HG03045 (cell line): ENCODE measurements around the gene CDC42BPA.
"Not testable (repeated sequence)": the region's sequence is repeated elsewhere in the genome, so short reads cannot be mapped to it uniquely, and the experiment has no call there.

ENCODE experiments used
- ATAC-seq: cut with Tn5 transposase; IDR thresholded peaks from one replicate; pipeline ENCODE4 v1.9.1; 2021; ENCODE audit warnings: mild to moderate bottlenecking, moderate library complexity; ENCODE audit not compliant: unreplicated experiment

CDC42BPA gene

DNA sequence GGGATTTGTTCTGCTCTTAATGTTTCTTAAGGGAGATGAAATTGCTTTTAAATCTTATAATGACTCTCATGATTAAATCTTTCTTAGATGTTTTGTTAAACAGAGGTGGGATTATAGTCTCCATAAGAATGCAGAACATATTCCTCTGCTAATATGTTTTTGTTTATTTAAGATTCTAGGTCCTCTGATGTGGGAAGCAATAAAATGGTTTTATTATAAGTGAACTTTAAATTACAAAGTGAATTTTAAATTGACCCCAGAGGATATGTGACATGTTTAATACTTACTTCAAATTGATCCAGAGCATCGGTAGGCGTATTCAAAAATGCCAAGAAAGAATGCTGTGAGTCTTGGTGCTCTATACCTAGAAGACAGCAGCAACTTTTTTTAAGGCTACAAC lies 248.8 kb downstream of the CDC42BPA start:
- no peak for ATAC-seq

DNA sequence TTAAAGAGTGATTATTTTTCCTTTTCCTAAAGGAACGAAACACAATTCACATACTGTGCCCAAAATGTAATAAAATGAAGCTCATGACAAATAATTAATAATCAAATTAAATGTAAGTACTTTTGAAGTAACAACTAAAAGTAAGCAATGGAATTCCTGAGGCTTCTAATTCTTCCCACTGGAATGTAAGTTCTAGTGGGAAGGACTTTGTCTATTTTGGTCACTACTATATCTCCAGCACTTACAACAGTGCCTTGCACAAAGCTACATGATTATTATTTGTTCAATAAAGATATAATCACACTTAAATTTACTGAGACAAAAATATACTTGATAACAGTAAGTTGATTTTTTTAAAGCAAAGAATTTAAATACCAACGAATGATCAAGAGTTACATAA lies 249.4 kb downstream of the CDC42BPA start:
- no peak for ATAC-seq

DNA sequence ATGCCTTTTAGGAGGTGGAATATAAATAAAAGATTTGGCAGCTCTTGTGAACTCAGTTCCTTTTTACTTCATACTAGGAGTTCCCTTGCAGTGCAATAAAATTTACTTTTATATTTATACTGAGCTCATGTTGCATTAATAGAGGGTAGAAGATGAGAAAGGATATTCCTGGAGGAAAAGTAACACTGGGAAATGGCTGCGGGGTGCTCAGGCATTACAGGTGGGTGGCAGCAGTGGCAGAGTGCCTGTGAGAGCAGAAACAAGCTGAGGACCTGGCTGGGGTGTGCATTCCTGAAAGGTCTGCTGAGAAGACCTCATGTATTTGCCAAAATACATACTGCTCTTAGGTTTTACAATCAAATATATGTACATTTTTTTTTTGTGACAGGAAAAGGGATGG lies 251.3 kb downstream of the CDC42BPA start:
- no peak for ATAC-seq

DNA sequence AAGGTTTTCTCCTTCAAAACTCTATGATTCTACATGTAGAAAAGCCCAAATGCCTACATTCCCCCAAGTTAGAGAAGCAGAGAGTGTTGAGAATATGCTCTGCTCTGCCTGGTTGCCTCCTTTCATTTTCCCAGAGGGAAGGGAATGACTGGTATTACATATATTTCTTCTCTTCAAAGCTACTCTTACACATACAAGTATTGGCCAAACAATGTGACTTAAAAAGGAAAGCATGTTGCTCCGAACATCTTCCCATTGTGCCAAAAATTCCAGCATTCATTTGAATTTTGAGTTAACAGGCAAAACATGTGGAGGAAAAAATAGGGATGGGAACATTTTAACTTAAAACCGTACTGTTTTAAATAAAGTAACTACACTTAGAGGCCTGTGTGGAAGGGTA lies 253.0 kb downstream of the CDC42BPA start:
- ATAC-seq, result no peak

DNA sequence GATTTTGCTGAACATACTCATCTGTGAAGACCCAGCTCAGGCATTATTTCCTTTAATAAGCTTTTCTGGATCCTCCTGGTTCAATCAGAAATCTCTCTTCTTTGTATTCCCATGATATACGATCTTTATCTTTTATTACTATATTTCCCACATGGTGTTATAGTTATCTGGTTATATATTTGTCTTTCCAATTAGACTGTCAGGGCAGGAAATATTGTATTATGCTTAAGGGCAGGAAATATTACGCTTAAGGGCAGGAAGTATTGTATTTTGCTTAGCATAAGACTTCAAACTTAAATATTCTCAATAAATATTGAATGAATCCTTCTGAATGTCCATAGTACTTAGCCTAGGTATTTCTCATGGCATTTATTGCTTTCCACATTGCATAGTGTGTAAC lies 256.0 kb downstream of the CDC42BPA start:
- ATAC-seq, result no peak

DNA sequence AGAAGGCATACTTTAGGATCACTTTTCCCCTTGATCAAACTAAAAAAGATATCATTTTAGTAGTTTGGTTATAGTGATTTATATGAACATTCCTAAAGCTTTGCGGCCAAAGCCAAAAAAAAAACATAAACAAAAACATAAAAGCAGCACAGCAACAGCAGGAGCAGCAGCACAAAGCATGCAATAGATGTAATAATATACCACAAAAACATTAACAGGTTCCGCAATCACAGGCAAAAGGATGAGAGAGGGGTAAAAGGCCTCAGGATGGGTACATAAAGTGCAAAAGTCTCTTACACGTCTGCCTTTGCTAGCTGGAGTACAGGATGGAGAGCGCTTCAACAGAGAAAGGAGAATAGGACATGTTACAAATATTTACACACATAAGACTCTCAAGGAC lies 259.2 kb downstream of the CDC42BPA start:
- no peak for ATAC-seq

DNA sequence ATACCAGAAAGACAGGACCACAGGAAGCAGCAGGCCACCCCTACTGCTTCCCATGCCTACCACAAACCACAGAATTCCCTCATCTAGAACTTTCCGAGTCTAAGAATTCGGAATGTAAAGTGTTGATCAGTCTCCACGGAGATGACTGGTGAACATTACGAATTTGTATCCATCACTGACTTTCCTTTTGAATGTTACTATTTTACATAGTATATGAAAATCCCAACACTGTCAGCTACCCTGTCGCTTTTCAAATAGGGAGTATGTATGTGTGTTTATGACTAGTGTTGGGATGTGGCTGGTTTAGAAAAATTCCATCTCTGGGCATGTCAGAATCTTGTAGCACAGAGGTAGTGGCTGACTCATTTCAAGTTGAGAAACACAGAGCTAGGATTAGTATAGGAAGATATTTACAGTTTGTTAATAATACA lies 260.0 kb downstream of the CDC42BPA start:
- ATAC-seq, result no peak

DNA sequence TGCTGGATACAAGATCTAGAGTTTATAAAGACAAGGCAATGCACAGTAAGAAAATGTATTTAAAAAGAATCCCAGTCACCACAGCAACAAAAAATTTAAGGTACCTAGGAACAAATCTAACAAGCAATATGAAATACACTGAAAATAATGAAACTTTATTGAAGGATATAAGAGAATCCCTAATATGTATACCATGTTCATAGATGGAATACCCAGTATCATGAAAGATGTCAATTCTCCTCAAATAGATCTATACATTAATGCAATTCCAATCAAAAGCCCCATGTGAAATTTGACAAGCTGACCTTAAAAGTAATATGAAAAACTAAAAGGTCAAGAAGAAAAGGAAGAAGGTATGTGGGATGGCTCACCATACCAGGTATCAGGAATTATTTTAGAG lies 269.0 kb downstream of the CDC42BPA start:
- no peak for ATAC-seq

DNA sequence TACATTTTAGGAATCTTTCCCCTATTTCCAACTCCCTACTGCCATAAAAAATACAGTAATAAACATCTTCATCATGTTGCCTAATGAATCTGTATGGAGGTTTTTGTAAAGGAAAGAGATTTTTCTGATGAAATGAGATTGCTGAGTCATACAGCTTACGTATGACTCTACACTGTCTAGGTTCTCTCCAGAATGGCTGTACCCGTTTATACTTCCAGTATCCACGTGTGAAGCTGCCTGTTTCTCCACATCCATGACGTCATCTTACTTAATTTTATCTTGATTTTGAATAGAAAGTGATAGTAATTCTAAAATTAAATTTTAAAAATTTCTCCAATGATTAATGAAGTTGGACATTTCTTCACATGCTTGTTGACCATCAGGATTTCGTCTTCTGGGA lies 274.5 kb downstream of the CDC42BPA start:
- ATAC-seq, result no peak

DNA sequence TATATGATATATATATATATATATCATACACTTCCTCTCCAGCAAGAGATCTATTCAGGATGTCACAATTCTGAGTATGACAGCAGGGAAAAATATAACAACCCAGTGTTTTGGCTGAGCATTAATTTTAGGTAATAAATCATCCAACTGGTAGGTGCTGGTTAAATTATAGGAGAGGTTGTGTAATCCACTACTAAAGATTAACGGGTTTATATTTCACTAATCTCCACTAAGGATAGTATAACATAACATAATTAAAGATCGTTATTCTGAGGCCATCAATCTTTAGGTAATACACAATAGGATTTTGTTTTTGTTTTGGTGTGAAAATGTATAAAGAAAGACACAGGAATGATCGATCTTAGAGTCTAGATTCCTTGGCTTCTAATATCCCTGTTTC lies 276.0 kb downstream of the CDC42BPA start:
- ATAC-seq, result no peak

DNA sequence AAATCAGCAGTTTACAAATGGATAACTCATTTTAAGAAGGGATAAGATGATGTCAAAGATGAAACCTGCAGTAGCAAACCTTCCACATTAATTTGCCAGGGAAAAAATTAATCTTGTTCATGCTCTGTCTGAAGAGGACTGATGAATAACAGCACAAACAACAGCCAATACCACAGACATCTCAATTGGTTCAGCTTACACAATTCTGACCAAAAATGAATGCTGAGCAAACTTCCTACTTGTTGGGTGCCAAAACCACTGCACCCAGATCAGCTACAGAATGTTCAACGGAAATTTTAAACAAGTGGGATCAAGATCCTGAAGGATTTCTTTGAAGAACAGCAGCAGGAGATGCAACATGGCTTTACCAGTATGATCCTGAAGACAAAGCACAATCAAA lies 279.9 kb downstream of the CDC42BPA start:
- no peak for ATAC-seq

DNA sequence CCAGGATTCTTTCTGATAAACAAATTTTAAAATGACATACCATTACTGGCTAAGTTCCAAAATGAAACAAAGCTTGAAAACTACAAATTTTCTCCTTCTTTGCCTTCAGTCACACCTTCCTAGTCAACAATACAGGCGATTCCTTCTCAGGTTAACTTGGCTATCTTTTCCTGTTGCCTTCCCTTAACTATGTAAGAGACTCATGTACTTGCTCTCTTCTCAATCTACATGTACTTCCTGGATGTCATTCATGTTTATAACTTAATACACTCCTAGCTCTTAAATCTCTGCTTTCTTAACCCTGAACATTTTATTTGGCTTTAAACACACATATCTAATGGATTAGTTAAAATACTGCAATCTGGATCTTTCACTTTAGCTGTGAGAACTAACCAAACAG lies 281.2 kb downstream of the CDC42BPA start:
- ATAC-seq, result no peak

DNA sequence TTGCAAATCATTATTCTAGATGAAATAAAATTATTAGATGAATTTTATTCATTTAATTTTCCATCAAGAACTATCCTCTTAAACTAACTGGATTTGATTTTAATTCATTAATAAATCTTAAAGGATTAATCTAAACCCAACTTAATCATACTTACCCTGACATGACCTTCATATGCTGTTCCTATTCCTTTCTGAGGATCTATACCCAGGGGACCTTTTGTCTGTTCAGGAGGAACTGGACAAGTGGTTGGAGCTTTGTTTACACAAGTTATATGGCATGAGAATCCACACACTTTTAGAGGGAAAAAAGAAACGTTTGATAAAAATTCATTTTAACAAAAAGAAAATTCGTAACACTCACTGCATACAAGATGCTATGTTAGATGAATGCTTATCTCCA lies 283.0 kb downstream of the CDC42BPA start:
- ATAC-seq, result no peak

DNA sequence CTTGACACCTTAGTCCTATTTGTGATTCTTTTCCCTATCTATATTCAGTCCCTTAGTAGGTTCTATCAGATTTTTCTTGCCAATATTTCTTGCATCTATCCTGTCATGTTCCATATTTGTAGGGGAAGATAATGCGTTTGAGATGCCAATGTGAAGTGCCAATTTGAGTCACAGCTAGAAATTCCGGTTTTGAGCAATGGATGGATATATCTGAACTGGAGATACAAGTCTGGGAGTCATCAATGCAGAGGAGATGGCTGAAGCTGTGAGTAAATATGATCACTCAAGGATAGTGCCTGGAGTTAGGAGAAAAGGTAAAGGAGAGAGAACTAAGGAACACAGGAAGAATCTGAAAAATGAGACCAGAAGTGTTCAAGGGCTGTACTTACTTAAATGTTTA lies 284.4 kb downstream of the CDC42BPA start:
- no peak for ATAC-seq

DNA sequence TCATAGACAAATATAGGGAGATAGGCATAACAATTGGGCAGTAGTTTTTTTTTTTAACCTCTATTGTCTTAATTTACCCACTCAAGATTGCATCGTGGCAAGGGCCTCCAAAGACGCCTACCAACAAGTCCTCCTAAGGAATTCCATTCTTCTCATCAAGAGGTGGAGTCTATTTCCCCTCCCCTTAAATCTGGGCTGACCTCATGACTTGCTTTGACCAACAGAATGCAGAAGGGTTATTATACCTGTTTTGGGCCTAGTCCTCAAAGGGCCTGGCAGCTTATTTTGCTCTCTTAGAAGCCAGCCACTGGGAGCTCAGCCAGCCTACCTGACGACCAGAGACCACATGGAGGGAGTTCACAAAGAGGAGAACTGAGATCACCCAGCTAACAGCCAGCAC lies 285.9 kb downstream of the CDC42BPA start:
- no peak for ATAC-seq

DNA sequence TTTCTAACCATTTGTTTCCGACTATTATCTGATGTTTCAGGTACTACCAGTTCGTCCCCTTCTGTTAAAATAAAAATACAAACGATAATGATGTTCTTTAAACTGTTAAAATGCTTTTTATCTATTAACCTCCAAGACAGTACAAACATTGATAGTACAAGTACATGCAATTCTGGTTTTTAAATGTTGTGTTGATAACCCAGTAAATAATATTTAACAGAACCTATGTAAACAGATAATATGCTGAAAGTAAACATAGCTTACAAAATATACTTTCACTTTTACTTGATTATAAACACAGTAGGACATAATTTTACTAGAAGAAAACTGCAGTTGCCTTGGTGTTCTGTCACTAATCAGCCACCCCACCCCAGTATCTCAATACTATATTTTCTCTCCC lies 301.3 kb downstream of the CDC42BPA start:
- ATAC-seq, result no peak

DNA sequence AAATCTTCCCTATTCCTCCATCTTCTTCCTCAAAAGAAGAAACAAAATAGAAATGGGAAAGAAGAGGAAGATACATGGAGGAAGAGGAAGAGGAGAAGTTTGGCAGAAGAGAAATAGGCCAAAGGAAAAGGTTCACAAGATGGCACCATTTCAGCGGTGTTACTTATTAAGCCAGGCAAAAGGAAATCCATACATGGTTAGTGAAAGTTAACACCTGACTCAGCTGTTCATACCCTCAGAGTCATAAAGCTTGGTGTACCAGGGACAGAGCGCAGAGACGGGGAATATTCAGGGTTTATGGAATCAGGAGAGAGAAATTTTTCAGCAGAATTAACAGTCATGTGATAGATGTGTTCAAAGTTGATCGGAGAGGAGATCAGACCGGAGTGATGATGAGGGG lies 307.6 kb downstream of the CDC42BPA start:
- no peak for ATAC-seq

DNA sequence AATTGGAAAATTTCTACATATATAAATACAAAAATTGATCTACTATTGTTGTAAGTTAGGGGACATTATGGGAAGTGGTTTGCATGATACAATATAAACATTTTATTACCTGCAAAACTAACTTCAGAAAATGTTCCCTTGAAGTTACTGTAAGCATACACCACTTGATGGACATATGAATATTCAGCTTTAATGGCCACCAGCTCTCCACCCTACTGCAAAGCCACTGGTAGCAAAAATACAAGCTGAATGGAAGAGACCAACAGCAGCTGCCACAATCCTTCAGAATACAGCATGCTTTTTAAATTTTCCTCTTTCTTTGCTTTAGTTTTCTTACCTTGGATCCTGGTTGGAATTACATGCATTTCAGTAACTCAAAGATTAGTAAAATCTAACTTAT lies 308.4 kb downstream of the CDC42BPA start:
- ATAC-seq, result no peak

DNA sequence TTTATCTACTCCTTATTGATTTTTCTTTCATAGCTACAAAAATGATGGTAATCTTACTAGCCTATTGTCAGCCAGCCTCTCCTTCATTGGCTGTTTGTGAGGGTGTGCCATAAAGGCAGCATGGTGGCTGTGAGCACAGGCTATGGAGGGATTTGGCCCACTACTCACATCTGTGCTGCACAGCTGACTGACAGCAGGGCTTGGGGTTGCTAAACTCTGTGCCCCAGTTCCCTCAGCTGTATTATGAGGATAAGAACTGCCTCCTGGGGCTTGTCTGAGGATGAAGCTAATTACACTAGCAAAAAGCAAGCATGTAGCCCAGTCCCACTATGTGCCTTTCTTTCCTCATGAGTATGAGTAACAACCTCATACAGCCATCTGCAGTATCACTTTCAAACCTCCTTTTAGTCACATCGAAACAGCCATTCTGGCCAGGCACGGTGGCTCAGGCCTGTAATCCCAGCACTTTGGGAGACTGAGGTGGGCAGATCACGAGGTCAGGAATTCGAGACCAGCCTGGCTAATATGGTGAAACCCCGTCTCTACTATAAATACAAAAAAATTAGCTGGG lies 312.0 kb downstream of the CDC42BPA start:
- no peak for ATAC-seq

DNA sequence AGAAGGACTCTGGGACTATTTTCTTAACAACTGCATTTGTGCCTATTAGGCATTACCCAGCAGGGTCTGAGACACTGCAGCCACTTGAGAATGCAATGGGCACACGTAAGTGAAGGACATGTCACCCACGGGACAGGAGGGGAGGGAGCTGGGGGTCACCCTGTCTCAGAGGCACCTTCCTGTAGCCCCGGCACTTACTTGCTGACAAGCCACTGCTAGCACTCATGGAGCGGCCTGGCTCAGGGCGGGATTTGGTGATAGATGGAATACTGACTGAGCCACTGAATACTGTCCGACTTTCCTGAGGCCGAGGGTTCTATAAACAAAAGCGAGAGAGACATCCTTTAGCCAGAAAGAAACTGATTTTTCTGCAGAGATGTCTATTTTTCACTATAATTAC lies 313.5 kb downstream of the CDC42BPA start:
- no peak for ATAC-seq

DNA sequence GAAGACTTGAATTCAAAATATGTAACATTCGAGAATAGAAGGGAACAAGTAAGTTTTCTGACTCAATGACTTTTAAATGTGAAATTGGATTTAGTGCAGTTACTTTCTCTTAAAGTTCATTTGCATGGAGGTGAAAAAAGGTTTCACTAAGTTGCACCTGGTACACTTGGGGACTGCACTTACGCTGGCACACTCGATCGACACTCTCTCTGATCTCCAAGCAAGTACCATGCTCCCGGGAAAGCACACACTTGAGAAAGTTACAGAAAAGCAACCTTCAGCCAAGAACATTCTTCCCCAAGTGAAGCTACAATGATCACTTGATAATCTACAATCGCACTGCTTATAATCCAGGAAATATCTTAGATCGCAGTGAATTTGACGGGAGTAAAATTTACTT lies 315.1 kb downstream of the CDC42BPA start:
- no peak for ATAC-seq

DNA sequence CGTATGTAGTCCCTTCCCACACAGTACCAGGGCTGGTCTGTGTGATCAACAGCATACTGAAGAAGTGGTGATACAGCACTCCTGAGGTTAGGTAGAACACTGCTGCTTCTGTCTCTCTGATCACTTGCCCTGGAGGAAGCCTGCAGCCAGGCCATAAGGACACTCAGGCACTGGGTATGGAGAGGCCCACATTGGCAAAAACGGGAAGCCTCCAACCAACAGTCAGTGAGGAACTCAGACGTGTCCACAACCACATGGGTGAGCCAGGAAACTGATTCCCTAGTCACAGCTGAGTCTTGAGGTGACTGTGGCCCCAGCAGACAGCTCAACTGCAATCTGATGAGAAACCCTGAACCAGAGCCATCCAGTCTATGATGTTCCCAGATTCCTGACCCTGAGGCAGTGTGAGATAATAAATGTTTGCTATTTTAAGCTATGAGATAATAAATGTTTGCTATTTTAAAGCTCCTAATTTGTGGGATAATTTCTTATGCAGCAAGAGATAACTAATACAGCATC lies 315.7 kb downstream of the CDC42BPA start:
- ATAC-seq, result no peak

DNA sequence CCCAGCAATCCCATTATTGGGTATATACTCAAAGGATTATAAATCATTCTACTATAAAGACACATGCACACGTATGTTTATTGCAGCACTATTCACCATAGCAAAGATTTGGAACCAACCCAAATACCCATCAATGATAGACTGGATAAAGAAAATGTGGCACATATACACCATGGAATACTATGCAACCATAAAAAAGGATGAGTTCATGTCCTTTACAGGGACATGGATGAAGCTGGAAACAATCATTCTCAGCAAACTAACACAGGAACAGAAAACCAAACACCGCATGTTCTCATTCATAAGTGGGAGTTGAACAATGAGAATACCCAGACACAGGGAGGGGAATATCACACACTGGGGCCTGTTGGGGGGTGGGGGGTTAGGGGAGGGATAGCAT lies 318.7 kb downstream of the CDC42BPA start:
- not testable (repeated sequence) for ATAC-seq
